HG02938 (cell line): ENCODE data around the gene PICALM.

Experiments
- ATAC-seq: cut with Tn5 transposase; IDR thresholded peaks from one replicate; pipeline ENCODE4 v1.9.1; 2021; ENCODE audit warnings: mild to moderate bottlenecking, moderate library complexity; ENCODE audit not compliant: unreplicated experiment

Gene PICALM

DNA sequence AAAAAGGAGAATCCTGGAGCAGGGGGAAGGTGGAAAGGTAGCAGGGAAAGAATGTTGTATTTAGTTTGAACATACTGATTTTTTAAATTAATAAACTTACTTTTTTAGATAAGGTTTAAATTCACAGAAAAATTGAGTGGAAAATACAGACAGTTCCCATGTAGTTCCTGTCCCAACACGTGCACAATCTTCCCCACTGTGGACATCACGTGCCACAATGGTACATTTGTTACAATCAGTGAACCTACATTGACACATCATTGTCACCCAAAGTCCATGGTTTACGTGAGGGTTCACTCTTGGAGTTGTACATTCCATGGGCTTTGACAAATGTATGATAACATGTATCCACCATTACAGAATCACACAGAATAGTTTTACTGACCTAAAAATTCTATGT, 10.5 kb upstream of the PICALM start:
- no peak for ATAC-seq

DNA sequence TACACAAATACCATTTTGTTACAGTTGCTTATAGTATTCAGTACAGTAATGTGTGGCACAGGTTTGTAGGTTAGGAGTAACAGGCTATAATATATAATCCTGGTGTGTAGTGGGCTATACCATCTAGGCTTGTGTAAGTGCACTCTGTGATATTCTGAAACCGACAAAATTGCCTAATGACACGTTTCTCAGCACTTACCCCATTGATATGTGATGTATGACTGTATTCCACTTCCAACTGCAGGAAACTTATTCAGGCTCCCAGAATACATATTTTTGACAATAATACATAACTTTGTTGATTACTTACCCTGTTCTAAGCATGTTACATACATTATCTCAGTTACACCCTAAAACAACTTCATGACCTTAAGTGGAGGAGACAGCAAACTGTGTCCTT, 5.1 kb upstream of the PICALM start:
- ATAC-seq, result no peak

DNA sequence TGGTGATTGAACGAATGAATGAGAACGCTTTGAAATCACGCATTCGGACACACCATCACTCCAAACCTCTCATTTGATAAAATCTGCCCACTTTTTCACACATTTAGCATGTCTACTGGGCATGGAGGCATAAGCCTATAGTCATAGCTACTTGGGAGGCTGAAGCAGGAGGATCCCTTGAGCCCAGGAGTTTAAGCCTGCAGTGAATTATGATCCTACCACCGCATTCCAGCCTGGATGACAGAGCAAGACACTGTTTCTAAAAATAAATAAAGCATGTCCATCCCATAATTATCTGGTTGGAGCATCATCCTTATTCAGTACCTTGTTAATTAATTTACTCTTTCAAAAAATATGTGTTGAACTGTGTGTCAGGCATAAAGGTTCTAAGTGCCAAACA, 3.3 kb upstream of the PICALM start:
- ATAC-seq, result no peak

DNA sequence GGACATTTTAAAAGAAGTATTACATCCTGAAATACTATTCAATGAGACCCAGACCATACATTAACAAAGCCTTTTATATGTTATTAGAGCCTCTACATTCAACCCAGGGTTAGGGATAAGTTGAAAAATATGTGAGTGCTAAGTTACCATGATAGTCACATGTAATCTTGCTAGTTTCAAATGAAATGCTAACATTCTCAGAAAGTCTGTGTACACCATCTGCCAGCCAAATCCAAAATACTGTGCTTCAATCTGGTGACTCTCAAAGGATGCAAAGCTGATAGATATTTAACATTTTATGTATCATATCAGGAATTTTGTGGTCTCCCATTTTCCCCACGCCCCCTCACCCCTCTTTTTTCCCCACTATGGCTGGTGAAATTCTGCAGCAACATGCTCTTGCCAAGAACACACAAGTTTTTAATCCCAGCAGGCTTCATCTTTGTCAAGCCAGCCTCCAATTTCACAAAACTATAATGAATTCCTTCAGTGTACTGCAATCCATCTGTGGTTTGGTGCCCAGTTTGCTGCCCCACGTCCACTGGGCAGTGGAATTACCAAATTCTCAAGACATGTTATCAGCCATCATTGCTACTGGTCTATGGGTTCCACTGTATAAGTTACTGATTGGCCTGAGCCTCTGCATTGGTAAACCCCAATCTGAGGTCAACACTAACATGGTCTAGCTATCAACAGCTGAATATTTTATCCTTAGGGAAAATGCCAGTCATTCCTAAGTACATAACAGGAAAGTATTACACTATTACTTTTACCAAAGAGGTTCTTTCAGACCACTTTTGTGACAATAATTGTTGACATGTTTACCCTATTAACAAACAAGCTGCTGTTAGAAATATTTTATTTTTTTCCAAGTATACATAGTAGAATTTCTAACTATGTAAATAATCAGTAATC, 1.5 kb upstream of the PICALM start:
- no peak for ATAC-seq

DNA sequence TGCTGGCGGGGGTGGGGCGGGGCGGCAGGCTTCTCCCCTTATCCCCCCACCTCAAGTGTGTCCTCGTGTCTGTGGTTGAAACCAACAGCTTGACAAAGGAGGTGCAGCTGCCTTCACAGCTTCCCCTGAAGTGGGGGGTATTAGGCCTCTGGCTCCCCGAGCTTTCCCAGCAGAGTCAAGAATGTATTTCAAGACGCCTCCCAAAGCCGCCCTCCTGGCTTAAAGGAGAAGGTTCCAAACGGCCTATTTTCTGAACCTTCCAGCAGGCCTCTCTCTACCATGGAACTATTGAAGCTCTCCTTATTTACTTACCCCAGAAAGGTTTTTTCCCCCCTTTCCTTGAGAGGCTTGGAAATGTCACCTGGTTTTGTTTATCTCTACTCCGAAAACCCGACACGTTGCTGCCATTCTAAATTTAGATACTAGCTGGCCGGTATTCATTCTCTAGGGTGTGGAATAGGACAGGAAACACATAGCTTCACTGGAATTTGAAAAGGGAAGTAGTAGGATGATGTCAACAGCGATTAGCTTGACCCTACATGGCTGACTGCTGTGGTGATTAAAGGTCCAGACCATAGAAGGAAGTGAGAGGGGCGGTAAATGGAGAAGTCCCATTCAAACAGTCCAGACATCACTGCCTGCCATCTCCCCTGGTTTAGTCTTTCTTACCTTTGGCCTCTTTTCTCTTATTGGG, 671 bp upstream of the PICALM start:
- peak; percentile 28 for ATAC-seq

DNA sequence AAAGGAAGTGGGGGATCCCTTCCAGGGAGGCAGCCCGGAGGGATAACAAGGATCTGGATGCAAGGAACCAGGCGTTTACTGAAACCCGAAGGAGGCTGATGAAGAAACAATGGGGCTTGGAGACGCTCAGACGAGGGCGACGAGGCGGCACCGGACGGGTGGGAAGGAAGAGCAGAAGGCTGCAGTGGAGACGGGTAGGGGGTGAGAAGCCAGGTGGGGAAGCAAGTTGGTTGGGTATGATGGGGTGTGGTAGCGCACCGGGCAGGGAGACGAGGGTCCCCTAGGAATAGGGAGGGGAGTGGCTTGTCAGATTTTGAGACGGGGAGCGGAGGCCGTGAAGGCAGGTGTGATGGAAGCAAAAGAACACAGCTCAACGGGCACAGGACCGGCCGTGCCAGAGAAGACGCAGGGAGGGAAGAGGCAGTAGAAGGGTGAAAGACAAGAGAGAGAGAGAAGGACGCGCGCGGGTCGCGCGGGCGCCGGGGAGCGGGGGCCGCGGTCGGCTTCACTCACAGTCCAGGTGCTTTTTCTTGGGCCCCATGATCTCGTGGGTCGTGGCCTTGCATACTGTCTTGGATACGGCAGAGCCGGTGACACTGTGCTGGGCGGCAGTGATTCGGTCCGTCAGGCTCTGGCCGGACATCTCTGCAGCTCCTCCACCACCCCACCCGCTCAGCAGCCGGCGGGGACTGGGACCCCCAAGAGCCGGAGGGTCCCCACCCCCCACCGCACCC, 579 bp downstream of the PICALM start:
- peak; percentile 14 for ATAC-seq

DNA sequence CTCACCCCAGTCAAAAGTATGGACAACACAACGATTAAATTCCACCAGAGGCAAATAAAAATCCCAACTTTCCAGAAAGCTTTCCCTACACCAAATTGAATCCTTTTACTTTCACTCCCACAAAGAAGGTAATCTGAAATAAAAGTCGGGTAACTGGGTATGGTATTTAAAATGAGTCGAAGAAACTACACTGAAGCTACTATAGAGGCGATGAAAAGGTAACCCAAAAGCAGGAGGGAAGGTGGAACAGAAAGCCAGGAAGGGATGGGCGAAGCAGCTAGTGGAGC, 1.1 kb downstream of the PICALM start:
- ATAC-seq, result no peak

DNA sequence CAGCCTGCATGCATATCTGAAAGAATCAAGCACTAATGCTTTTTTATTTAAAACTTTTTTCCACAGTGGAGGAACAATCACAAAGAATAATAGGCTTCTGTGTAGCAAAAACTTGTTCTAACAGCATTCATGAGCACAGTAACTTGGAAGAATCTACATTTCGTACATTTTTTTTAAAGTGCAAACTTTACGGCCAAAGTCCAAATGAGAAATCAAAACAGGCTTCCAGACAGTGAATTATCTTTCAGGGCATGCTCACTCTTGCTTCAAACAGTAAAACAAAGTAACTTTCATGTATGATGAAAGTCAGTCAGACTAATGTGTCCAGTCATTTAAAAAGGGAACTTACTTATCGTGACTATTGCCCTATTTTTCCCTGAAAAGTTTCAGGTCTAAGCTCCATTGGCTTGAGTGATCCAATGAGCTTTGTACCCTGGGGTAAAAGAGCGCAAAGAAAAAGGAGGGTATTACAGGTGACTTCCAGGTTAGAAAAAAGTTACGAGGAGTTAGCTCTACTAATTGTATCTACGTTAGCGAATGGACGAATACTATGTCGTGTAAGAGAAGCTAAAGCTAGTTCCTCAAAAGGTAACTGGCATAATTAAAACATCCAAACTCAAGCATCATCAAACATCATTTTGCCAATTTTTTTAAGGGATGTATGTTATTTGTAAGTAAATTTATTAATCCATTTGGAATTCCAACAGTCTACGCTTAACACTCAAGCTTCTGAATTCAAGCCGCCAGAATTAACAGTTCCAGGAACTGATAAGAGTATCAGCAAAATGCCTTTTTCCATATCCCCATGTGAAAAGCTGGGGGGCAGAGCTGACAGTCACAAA, 1.7 kb downstream of the PICALM start:
- ATAC-seq, result no peak

DNA sequence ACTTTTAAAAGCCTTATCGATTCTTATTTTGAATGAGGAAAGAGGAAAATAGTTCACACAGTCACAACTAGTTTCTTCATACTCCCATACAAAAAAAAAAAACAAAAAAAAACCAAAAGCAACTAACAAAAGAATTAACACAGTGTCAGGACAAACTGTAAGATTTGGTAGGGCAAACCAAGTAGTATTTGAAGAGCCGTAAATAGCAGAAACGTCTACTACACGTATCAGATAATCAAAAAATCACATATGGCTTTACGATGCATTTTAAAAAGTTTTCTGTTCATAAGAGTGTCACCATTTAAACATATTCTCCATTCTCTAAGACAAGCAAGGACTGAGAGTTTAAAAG, 2.3 kb downstream of the PICALM start:
- no peak for ATAC-seq

DNA sequence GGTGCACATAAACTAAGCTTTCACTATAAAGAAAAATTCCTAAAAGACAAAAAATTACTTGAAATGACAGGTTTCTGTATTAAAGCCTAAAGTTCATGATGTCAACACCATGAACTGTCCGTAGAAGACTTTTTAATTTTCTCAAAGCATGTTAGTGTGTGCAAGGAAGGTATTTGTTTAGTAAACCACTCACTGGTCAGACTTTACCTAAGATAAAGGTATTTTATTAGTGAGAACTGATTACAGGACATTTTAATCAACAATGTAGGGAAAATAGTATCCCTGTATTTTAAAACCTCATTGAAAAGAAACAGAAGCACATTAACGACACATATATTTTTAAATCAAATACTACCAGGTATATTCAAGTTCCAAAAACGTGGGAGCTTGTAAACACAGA, 2.9 kb downstream of the PICALM start:
- no peak for ATAC-seq

DNA sequence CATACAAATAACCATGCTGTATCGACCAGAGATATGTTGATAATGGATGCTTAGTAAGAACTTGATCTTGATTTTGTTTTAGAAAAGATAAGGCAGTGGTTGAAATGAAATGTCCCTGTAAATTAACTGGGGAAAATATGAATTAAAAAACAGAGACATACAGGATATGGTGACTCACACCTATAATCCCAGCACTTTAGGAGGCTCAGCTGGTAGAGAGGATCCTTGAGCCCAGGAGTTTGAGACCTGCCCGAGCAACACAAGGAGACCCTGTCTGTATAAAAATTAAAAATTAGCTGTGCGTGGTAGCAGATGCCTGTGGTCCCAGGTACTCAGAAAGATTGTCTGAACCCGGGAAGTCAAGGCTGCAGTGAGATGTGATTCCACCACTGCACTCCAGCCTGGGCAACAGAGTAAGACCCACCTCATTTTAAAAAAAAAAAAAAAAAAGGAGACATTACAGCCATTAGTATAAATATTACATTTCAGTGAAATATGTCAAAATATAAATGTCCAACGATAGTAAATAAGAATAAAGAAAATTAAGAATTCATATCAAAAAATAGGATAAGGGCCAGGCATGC, 4.6 kb downstream of the PICALM start:
- no peak for ATAC-seq

DNA sequence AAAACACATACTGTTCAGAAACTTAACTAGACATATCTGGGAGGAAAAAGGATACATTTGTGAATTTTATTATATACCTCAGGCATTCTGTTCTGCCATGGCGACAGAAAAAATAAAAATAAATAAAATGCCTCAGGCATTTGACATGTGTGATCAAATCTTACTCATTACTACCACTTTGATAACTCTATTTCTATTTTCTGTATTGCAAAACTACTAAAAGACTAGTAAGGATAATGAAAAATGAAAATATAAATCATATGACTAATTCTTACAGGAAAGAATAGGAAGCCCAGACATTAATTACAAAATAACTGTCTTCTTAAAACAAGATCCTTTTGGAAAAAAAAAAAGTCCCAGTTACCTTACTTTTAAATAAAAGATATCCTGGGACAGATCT, 5.3 kb downstream of the PICALM start:
- no peak for ATAC-seq

DNA sequence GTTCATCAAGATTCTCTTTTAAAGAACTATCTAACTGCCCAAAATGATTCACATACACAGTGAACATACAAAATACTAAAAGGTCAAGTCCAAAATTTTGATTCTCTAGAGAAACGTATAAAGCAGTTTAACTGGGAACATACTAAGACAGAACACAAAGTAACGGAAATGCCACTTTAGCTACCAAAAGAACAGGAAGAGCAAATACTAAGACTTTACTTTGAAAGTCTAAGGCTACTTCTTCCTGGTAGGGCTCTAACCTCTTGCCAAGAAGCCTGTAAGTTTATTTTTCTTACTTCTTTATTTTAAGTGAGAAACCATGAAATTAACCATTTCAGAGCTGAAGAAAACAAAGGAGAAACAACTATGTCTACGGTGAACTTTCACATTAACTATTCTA, 6.2 kb downstream of the PICALM start:
- ATAC-seq, result no peak

DNA sequence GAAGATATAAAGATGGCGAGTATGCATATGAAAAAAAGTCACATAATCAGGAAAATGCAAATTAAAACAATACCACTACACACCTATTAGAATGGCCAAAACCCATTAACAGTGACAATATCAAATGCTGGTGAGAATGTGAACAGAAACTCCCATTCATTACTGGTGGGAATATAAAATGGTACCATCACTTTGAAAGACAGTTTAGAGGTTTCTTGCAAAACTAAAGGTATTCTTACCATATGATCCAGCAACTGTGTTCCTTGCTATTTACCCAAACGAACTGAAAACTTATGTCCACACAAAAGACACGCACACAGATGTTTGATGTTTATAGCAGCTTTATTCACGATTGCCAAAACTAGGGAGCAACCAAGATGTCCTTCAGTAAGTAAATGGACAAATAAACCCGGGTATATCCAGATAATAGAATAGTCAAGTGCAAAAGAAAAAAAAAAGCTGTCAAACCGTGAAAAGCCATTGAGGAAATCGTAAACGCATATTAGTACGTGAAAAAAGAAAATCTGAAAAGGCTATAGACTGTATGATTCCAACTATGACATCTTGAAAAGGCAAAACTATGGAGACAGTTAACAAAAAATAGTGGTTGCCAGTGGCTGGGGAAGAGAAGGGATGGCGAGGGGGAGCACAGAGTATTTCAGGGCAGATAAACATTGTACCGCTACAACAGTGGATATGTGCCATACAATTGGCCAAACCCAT, 7.2 kb downstream of the PICALM start:
- ATAC-seq, result no peak

DNA sequence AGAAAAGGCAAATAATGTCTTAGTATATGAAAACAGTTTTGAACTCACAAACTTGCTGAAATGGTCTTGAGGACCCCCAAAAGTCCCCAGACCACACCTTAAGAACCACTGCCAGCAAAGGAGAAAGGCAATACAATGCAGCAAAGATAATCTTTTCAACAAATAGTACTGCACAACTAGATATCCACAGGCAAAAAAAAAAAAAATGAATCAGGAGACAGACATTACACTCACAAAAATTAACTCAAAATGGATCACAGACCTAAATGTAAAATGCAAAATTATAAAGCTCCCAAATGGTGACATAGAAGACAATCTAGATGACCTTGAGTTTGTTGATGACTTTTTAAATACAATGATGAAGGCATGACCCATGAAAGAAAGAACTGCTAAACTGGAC, 8.3 kb downstream of the PICALM start:
- ATAC-seq, result no peak

DNA sequence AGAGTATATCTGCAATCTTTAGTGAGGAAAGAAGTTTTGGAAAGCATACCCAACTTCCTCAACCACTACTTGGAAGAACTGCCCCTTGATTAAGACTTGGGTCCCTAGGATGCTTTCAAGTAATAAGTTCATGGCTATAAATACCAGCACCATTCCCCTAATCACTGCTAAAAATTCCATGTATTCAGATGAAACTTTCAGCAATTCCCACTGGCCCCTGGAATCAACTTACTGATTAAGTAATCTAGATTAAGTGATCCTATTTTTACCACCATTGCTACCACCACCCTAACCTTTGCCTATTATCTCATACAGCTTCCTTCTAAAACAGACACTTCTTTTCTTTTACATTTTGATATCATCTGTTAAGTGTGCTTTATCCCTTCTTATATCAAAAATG, 10.5 kb downstream of the PICALM start:
- ATAC-seq, result no peak

DNA sequence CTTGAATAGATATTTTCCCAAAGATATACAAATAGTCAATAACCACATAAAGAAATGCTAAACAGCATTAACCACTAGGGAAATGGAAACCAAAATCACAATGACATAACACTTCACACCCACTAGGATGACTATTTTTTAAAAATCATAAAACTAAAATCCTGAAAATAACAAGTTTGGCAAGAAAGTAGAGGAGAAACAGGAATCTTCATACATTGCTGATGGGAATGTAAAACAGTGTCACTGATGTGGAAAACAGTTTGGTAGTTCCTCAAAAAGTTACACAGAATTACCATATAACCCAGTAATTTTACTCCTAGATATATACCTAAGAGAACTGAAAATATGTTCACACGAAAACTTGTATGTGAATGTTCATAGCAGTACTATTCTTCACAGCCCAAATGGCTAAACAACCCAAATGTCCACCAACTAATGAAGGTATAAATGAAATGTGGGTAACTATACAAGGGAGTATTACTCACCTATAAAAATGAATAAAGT, 12.5 kb downstream of the PICALM start:
- peak; percentile 50 for ATAC-seq

DNA sequence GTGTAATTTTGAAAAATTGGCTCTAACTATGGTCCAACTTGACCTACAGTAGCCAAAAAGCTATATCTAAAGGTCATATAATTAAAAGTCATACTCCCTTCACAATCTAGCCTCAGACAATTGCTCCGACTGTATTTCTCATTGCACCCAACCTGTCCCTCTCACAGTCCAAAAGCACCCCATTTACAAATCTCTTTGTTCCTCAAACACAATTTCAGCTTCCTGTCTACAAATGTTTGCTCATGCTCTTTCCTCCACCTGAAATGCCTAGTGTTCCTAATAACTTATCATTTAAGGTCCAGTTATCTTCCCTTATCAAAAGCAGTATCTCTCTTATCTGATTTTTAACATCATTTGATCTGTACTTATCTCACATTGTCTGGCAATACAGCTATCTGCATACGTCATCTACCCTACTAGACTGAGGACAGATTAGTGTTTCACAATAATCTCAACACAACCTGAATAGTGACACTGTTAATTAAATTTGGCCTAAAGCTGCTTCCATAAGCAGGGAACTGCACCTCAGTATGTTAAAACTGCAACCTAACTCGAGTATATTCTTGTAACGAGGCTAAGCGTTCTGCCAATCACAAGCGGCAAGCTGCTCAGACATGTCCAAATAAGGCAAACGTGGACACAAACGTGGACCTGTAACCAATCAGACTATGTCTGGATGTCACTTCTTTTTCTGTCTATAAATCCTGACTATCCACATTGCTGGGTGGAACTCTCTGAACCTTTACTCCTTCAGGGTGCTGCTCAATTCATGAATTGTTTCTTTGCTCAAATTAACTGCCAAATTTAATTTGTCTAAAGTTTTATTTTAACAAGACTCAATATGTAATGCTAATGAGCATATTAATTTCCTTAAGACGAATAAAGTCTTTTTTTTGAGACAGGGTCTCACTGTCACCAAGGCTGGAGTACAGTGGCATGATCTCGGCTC, 15.9 kb downstream of the PICALM start:
- no peak for ATAC-seq

DNA sequence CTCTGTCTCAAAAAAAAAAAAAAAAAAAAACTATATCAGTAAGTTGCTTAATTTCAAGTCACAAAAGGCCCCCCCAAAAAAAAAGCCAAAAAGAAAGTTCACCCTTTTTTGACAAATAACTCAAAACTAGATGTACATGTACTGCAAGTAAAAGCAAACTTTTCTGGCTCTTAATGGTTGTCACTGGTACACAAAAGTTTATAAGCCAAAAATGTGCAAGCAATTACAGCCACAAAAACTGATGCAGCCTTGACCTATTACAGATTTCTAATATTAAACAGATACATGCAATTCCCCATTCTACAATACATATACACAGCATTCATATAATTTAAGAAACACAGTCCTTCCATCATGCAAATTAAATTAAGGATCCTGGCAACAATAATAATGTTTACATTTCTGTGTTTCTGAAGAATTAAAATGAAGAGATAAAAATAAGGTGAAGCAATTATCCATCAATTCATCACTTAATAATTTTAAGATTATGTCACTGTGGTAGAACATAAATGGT, 18.6 kb downstream of the PICALM start:
- no peak for ATAC-seq
